HepG2 (cell line): ENCODE measurements around the gene EPN3. TPM values are rescaled to one million over a fixed set of nuclear protein-coding genes. Genes with fewer than 3 reads are reported as not detected.

ENCODE experiments used
- ATAC-seq: fragments of 200-7000 bp; cut with Tn5 transposase; 3 replicates; pipeline ENCODE4 v1.9.1; 2020; ENCODE audit warnings: mild to moderate bottlenecking, moderate library complexity
- BruUV-seq: library from RNA; stranded (reverse); fragments of 400-500 nt; replicated peaks from 2 replicates; lab custom pipeline; 2021; lab: Mats Ljungman, UMichigan
- CTCF ChIA-PET: fragments of 300-600 bp; formaldehyde crosslinking; extraction: SDS; loops from one replicate; lab custom pipeline; 2021; ENCODE audit warnings: low total read pairs, inconsistent platforms, low intra/inter-chr PET ratio; lab: Yijun Ruan, JAX
- POLR2A ChIA-PET: fragments of 350-600 bp; sonication (Branson Sonifier 250); formaldehyde crosslinking; loops from one replicate; lab custom pipeline; 2020; ENCODE audit warnings: antibody characterized with exemption, inconsistent platforms; lab: Yijun Ruan, JAX
- DNase-seq: peaks from one replicate; pipeline ENCODE4 v3.0.0-alpha.2; 2015; ENCODE audit warnings: low spot score
- FAIRE-seq: peaks from 3 replicates; lab custom pipeline; 2011; peaks lifted over from hg19 to GRCh38; lab: Jason Lieb, UNC
- H2AFZ ChIP-seq: one replicate; pipeline ENCODE4 v1.6.1; 2011; ENCODE audit warnings: low read length, inconsistent platforms
- H3K27ac ChIP-seq: fragments of 300-600 bp; 3 replicates; pipeline ENCODE4 v1.8.0; 2011; ENCODE audit warnings: mixed run types, mild to moderate bottlenecking, mixed read lengths, low read length, inconsistent platforms; ENCODE audit not compliant: insufficient read depth; ENCODE audit errors: extremely low read length
- H3K27me3 ChIP-seq, 2 experiments: fragments of 200-600 bp in 1 of 2; 2 replicates in 1 of 2; 3 replicates in 1 of 2; pipeline versions ENCODE4 v1.6.0 to v1.8.0; 2011; ENCODE audit warnings: low read length in 2 of 2, mild to moderate bottlenecking in 2 of 2, moderate library complexity in 2 of 2, inconsistent platforms in 1 of 2; ENCODE audit not compliant: insufficient read depth in 2 of 2, control insufficient read depth in 1 of 2
- H3K36me3 ChIP-seq, 2 experiments: fragments of 200-600 bp in 1 of 2; replicated peaks in 1 of 2; 2 replicates in 1 of 2; 3 replicates in 1 of 2; pipeline versions ENCODE4 v1.5.1 to v1.8.0; 2011; ENCODE audit warnings: low read length in 2 of 2, inconsistent platforms in 1 of 2; ENCODE audit not compliant: insufficient read depth in 2 of 2, control insufficient read depth in 1 of 2
- H3K4me1 ChIP-seq: 2 replicates; pipeline ENCODE4 v1.5.1; 2012; ENCODE audit warnings: low read length, inconsistent platforms; ENCODE audit not compliant: insufficient read depth
- H3K4me2 ChIP-seq: 2 replicates; pipeline ENCODE4 v1.6.0; 2011; ENCODE audit warnings: low read depth, low read length, inconsistent platforms
- H3K4me3 ChIP-seq, 3 experiments: fragments of 200-600 bp in 1 of 3; sonication (generic), shearing (Covaris generic) in 1 of 3; replicated peaks in 1 of 3; 2 replicates each; pipeline ENCODE4 v1.5.1; 2011 to 2016; ENCODE audit warnings: low read length in 3 of 3, inconsistent platforms in 2 of 3, low read depth in 2 of 3, mild to moderate bottlenecking in 2 of 3, control low read depth in 1 of 3, mixed read lengths in 1 of 3; ENCODE audit not compliant: insufficient read depth in 1 of 3
- H3K79me2 ChIP-seq: one replicate; pipeline ENCODE4 v1.6.1; 2011; ENCODE audit warnings: low read length, inconsistent platforms; ENCODE audit not compliant: insufficient read depth
- H3K9ac ChIP-seq: 2 replicates; pipeline ENCODE4 v1.6.0; 2011; ENCODE audit warnings: mild to moderate bottlenecking, low read depth, low read length, inconsistent platforms; ENCODE audit not compliant: insufficient read depth
- H3K9me3 ChIP-seq: 2 replicates; pipeline ENCODE4 v1.5.1; 2012; ENCODE audit warnings: mild to moderate bottlenecking, low read length
- H4K20me1 ChIP-seq: 2 replicates; pipeline ENCODE4 v1.6.0; 2011; ENCODE audit warnings: inconsistent platforms, mild to moderate bottlenecking, low read length, moderate library complexity; ENCODE audit not compliant: insufficient read depth
- ISX ChIP-seq: sonication (generic); formaldehyde crosslinking; conservative IDR thresholded peaks from 2 replicates; pipeline ENCODE4 v1.5.0; 2020; ENCODE audit warnings: missing genetic modification reagents
- JUND ChIP-seq: sonication (generic); formaldehyde crosslinking; IDR thresholded peaks from 2 replicates; pipeline ENCODE4 v1.8.0; 2022; ENCODE audit warnings: mild to moderate bottlenecking, missing genetic modification reagents
- NONO ChIP-seq, 2 experiments: fragments of 450-650 bp in 1 of 2; sonication (generic) in 1 of 2; formaldehyde crosslinking in 1 of 2; IDR thresholded peaks in 1 of 2; conservative IDR thresholded peaks in 1 of 2; 2 replicates each; pipeline versions ENCODE4 v1.6.1 to v1.8.0; 2017 to 2022; ENCODE audit warnings: mild to moderate bottlenecking in 1 of 2, missing genetic modification reagents in 1 of 2, moderate library complexity in 1 of 2
- WGBS: methylation state at CpG from one replicate; pipeline ENCODE4 v1.1.6; 2017; ENCODE audit warnings: low lambda C conversion rate; 5-methylcytosine and 5-hydroxymethylcytosine counted together
- in situ Hi-C: cut with HindIII; loops from 2 replicates; pipeline ENCODE4 v1.10.0; 2017; ENCODE audit warnings: low pct_unique_long_range_greater_than_20kb; ENCODE audit not compliant: extremely low pct_ligation_motif_present
- intact Hi-C: fragments of 100-400 bp; cut with micrococcal nuclease; formaldehyde crosslinking; loops from one replicate; pipeline ENCODE4 v1.10.0; 2022; ENCODE audit not compliant: unreplicated experiment
- polyA plus RNA-seq, 8 experiments: library from polyadenylated mRNA; depleted of rRNA in 3 of 8; stranded (reverse) in 7 of 8; unstranded in 1 of 8; fragments of >200 nt; fragmentation: Illumina TruSeq in 4 of 8; extraction: Trizol in 4 of 8; gene quantifications; 2 replicates each; pipeline versions ENCODE4 v1.2.1 to v1.2.3, GENCODE V29; 2011 to 2016; ENCODE audit warnings: low read depth in 4 of 8, missing spikeins in 1 of 8, mixed read lengths in 1 of 8; ENCODE audit not compliant: insufficient read depth in 1 of 8
- total RNA-seq, 5 experiments: library from RNA; depleted of rRNA; stranded (reverse); fragments of >200 nt; fragmentation: Illumina TruSeq; extraction: Trizol; gene quantifications; 2 replicates each; pipeline ENCODE4 v1.2.3, GENCODE V29; 2016; ENCODE audit warnings: low read depth in 1 of 5
- TF ChIP-seq, protein P1 (sequence below): sonication (generic); formaldehyde crosslinking; IDR thresholded peaks from 2 replicates; pipeline ENCODE4 v1.5.1; 2020; ENCODE audit warnings: mild to moderate bottlenecking, missing genetic modification reagents, moderate library complexity

The EPN3 gene
- total and polyA plus RNA-seq, 2 of the 13 experiments (the other 11 are each of a cell fraction or from before 2014, with no cell fraction given) = 0.11 to 0.95 TPM

DNA sequence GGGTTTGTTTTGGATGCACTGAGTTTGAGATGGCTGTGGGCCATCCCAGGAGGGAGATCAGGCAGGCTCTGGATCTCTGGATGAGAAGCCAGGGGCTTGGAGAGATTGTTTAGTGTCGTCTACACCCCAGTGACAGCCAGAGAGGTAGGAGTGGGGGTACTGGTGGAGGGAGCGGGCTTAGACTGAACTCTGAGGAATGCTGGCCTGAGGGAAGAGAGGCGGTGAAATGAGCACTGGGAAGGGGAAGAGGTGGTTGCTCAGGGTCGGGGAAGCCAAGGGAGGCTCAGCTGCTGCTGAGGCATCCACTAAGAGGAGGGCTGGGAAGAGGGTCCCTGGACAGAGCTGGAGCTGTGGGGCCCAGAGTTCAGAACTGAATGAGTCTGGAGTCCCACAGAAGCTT lies 51.6 kb downstream of the EPN3 start:
- WGBS = 15% methylated on average over 4 of the region's 4 CpGs
- H3K79me2 ChIP-seq = no peaks in the 10 kb centered on the region
- H3K9ac ChIP-seq = no peak overlapping the region
- H3K4me3 ChIP-seq = no peak overlapping the region
- ATAC-seq = no peak
- CTCF ChIA-PET = no interaction called here
- H3K4me2 ChIP-seq = no peak overlapping the region
- DNase-seq = no peak
- no peak for FAIRE-seq
- no peaks in the 10 kb centered on the region for H4K20me1 ChIP-seq
- H3K27me3 ChIP-seq = peaks cover 38 to 96% of the 10 kb centered on the region in 2 experiments
- H3K9me3 ChIP-seq = no peaks in the 10 kb centered on the region
- no peaks in the 10 kb centered on the region for H3K36me3 ChIP-seq
- TF ChIP-seq, protein P1, sequence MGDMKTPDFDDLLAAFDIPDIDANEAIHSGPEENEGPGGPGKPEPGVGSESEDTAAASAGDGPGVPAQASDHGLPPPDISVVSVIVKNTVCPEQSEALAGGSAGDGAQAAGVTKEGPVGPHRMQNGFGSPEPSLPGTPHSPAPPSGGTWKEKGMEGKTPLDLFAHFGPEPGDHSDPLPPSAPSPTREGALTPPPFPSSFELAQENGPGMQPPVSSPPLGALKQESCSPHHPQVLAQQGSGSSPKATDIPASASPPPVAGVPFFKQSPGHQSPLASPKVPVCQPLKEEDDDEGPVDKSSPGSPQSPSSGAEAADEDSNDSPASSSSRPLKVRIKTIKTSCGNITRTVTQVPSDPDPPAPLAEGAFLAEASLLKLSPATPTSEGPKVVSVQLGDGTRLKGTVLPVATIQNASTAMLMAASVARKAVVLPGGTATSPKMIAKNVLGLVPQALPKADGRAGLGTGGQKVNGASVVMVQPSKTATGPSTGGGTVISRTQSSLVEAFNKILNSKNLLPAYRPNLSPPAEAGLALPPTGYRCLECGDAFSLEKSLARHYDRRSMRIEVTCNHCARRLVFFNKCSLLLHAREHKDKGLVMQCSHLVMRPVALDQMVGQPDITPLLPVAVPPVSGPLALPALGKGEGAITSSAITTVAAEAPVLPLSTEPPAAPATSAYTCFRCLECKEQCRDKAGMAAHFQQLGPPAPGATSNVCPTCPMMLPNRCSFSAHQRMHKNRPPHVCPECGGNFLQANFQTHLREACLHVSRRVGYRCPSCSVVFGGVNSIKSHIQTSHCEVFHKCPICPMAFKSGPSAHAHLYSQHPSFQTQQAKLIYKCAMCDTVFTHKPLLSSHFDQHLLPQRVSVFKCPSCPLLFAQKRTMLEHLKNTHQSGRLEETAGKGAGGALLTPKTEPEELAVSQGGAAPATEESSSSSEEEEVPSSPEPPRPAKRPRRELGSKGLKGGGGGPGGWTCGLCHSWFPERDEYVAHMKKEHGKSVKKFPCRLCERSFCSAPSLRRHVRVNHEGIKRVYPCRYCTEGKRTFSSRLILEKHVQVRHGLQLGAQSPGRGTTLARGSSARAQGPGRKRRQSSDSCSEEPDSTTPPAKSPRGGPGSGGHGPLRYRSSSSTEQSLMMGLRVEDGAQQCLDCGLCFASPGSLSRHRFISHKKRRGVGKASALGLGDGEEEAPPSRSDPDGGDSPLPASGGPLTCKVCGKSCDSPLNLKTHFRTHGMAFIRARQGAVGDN (CRISPR knock-in tag) = no peak
- TF ChIP-seq NONO (IDR thresholded peaks at IDR 0.05) (no peak), NONO (CRISPR knock-in tag; conservative IDR thresholded peaks at IDR 0.05) (no peak), JUND (CRISPR knock-in tag) (no peak), ISX (CRISPR knock-in tag) (no peak)
- TF ChIP-seq, all 625 proteins: peak for 0
- H3K27ac ChIP-seq = no peak overlapping the region
- BruUV-seq = no TSS peak
- intact Hi-C loops (no loop called here), in situ Hi-C loops (no loop called here)
- POLR2A ChIA-PET = interaction anchor here (1.0 kb wide), 1 partner anchor 9 kb away, joined by 3 read pairs; no protein-coding TSS in a partner anchor
- H3K4me1 ChIP-seq = peaks cover 9% of the 10 kb centered on the region
- no peak overlapping the region for H2AFZ ChIP-seq
